ENCODE measurements around the gene ASTN1. TPM values are rescaled to one million over a fixed set of nuclear protein-coding genes. Genes with fewer than 3 reads are reported as not detected.
A peak's percentile ranks its signal among the peaks of the same experiment; 100 is the strongest.

The ASTN1 gene
- total RNA-seq, 1 experiment from 2014 or later = not detected

GRCh38 chr1:176897350-176898236, 266.9 kb downstream of the ASTN1 start:
- Histone ChIP-seq H3K27me3 (peaks cover 21% of the 10 kb centered on the region), H3K36me3 (no peaks in the 10 kb centered on the region), H3K9me3 (no peaks in the 10 kb centered on the region), H3K4me3 (no peak overlapping the region)
- peak; percentile 48 for DNase-seq

DNA sequence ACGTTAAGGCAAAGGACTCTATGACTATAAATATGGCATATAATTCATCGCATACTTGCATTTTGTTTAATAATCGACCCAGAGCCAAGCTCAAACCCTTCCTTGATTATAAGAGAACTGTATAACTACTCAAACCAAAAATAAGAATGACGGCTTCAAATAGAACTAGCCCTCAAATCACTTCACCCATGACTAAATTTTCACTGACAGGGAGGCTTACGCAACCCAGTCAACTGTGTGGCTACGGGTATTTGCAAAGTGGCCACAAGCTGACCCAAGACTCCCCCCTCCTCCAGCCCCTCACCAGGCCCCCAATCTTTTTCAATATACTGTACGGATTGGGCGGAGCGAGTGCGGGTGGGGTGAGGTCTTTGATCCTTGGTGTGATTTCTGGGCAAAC, 268.3 kb downstream of the ASTN1 start:
- H3K36me3 ChIP-seq = no peaks in the 10 kb centered on the region

GRCh38 chr1:176894450-176894849, 270.1 kb downstream of the ASTN1 start:
- Histone ChIP-seq H3K36me3 (no peaks in the 10 kb centered on the region), H3K9me3 (no peaks in the 10 kb centered on the region), H3K4me3 (no peak overlapping the region), H3K27me3 (peaks cover 15% of the 10 kb centered on the region)
- no peak for DNase-seq

More for the DNA sequence above, 268.3 kb downstream of the ASTN1 start:
- DNase-seq = no peak
- peaks cover 15% of the 10 kb centered on the region for H3K27me3 ChIP-seq
- H3K4me3 ChIP-seq = no peak overlapping the region
- H3K9me3 ChIP-seq = no peaks in the 10 kb centered on the region

GRCh38 chr1:176893625-176894352, 270.7 kb downstream of the ASTN1 start:
- DNase-seq = no peak
- H3K4me3 ChIP-seq = no peak overlapping the region
- no peaks in the 10 kb centered on the region for H3K36me3 ChIP-seq
- H3K9me3 ChIP-seq = no peaks in the 10 kb centered on the region
- peaks cover 15% of the 10 kb centered on the region for H3K27me3 ChIP-seq

GRCh38 chr1:176888471-176889032, 276.0 kb downstream of the ASTN1 start:
- Histone ChIP-seq H3K4me3 (no peak overlapping the region), H3K9me3 (no peaks in the 10 kb centered on the region), H3K36me3 (no peaks in the 10 kb centered on the region), H3K27me3 (no peaks in the 10 kb centered on the region)
- DNase-seq = no peak

DNA sequence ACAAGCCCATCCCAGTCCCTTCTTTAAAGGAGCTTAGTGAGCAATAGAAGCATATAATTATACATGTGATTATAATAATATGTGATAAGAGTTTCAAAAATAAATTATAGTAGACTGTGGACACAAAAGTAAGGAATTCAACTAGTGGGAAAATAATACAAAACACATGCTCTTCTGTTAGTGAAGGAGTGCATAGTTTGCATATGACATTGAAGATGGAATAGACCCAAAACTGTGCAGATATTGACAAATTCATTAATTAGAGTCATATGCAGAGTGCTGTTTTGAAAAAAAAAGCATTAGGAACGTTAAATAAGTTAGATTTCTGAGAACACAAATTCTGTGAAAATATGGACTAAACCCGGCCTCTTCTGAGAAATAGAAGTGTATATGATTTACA, 278.8 kb downstream of the ASTN1 start:
- H3K36me3 ChIP-seq = no peaks in the 10 kb centered on the region
- DNase-seq = no peak
- H3K27me3 ChIP-seq = peaks cover 3% of the 10 kb centered on the region; the same call in 1 of the 2 replicates
- H3K9me3 ChIP-seq = no peaks in the 10 kb centered on the region
- H3K4me3 ChIP-seq = no peak overlapping the region

DNA sequence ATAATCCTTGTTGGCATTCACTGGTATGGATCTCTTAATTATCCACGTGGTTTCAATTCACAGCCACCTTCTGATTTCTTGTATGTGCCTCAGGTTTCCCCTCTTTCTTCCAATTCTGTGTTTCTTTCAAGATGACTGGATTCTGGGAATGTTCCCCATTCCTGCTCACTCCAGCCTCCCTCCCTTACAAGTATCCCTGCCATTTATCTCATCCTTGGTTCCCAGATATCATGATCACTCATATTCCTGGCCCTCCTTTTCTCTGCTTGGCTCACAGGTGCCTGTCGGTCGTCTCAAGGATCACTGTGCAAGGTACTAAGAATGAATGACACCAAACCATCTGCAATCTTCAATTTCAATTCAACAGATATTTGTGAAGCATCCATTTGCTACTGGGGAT, 279.2 kb downstream of the ASTN1 start:
- peaks cover 3% of the 10 kb centered on the region; the same call in 1 of the 2 replicates for H3K27me3 ChIP-seq
- no peak for DNase-seq
- no peaks in the 10 kb centered on the region for H3K9me3 ChIP-seq
- H3K4me3 ChIP-seq = no peak overlapping the region
- no peaks in the 10 kb centered on the region for H3K36me3 ChIP-seq

- Histone ChIP-seq H3K9me3 (no peaks in the 10 kb centered on the region), H3K36me3 (no peaks in the 10 kb centered on the region), H3K4me3 (no peak overlapping the region), H3K27me3 (peaks cover 3% of the 10 kb centered on the region; the same call in 1 of the 2 replicates)
- DNase-seq = no peak
These were observed 279.6 kb downstream of the ASTN1 start for GRCh38 chr1:176884911-176885310.

- H3K9me3 ChIP-seq = no peaks in the 10 kb centered on the region
- H3K27me3 ChIP-seq = peaks cover 3% of the 10 kb centered on the region; the same call in 1 of the 2 replicates
- no peak overlapping the region for H3K4me3 ChIP-seq
- DNase-seq = no peak
- no peaks in the 10 kb centered on the region for H3K36me3 ChIP-seq
These were observed 280.2 kb downstream of the ASTN1 start for GRCh38 chr1:176884286-176884685.

GRCh38 chr1:176880955-176881595, 283.4 kb downstream of the ASTN1 start:
- DNase-seq = peak; percentile 56
- H3K9me3 ChIP-seq = no peaks in the 10 kb centered on the region
- peaks cover 3% of the 10 kb centered on the region; the same call in 1 of the 2 replicates for H3K27me3 ChIP-seq

GRCh38 chr1:176879784-176880620, 284.5 kb downstream of the ASTN1 start:
- H3K4me3 ChIP-seq = no peak overlapping the region
- DNase-seq = no peak
- no peaks in the 10 kb centered on the region for H3K36me3 ChIP-seq
- H3K27me3 ChIP-seq = peaks cover 3% of the 10 kb centered on the region; the same call in 1 of the 2 replicates
- no peaks in the 10 kb centered on the region for H3K9me3 ChIP-seq

More at GRCh38 chr1:176880955-176881595, 283.4 kb downstream of the ASTN1 start:
- H3K36me3 ChIP-seq = no peaks in the 10 kb centered on the region
- no peak overlapping the region for H3K4me3 ChIP-seq

- Histone ChIP-seq H3K36me3 (no peaks in the 10 kb centered on the region), H3K27me3 (peaks cover 3% of the 10 kb centered on the region; the same call in 1 of the 2 replicates), H3K9me3 (no peaks in the 10 kb centered on the region), H3K4me3 (no peak overlapping the region)
- no peak for DNase-seq
These were observed 285.6 kb downstream of the ASTN1 start for GRCh38 chr1:176878750-176879536.

DNA sequence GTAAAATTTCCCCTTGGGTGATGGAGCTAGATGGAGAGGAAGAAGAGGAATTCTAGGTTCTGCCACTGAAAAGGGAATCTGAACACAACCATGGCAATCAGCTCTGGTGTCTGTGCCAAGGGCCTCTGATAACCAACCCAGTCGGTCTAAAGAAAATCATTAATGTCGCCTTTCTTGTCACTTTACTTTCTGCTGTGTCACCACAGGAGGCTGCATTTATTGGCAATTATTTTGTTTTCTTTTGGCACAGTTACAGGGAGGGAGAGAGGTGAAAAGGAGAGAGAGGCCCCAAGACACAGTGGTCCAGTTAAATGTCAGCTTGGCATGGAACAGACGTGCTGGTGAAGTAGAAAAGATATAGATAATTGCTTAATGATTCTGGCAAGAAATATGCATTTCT, 287.0 kb downstream of the ASTN1 start:
- DNase-seq = no peak
- Histone ChIP-seq H3K4me3 (no peak overlapping the region), H3K9me3 (no peaks in the 10 kb centered on the region)

GRCh38 chr1:176876966-176877515, 287.5 kb downstream of the ASTN1 start:
- DNase-seq = no peak
- H3K36me3 ChIP-seq = no peaks in the 10 kb centered on the region
- no peaks in the 10 kb centered on the region for H3K9me3 ChIP-seq

More for the DNA sequence above, 287.0 kb downstream of the ASTN1 start:
- Histone ChIP-seq H3K36me3 (no peaks in the 10 kb centered on the region), H3K27me3 (peaks cover 3% of the 10 kb centered on the region; the same call in 1 of the 2 replicates)

GRCh38 chr1:176869577-176869976, 294.9 kb downstream of the ASTN1 start:
- H3K4me3 ChIP-seq = no peak overlapping the region
- no peaks in the 10 kb centered on the region for H3K9me3 ChIP-seq
- no peaks in the 10 kb centered on the region for H3K36me3 ChIP-seq
- peaks cover 2% of the 10 kb centered on the region; the same call in 1 of the 2 replicates for H3K27me3 ChIP-seq
- no peak for DNase-seq

More at GRCh38 chr1:176876966-176877515, 287.5 kb downstream of the ASTN1 start:
- H3K4me3 ChIP-seq = no peak overlapping the region
- H3K27me3 ChIP-seq = 0 out of 2 replicates have a peak, but pooled peaks cover 2% of the 10 kb centered on the region
